ENCODE data around the gene TAF11L7.
"Not testable (repeated sequence)": the region's sequence is repeated elsewhere in the genome, so short reads cannot be mapped to it uniquely, and the experiment has no call there.

- not testable (repeated sequence) for TF ChIP-seq CTCF (IDR thresholded peaks at IDR 0.05); POLR2A (IDR thresholded peaks at IDR 0.05; ENCODE audit: low read depth)
Measured at GRCh38 chr5:17590860-17591259, 5.3 kb upstream of the TAF11L7 start, which contains the start of gene TAF11L8.
